ENCODE data around the gene THOP1. TPM values are rescaled to one million over a fixed set of nuclear protein-coding genes. Genes with fewer than 3 reads are reported as not detected.

The THOP1 gene
- total RNA-seq, 1 experiment from 2014 or later = 114 TPM

GRCh38 chr19:2777952-2778683 lies 7.2 kb upstream of the THOP1 start:
- TF ChIP-seq CTCF (IDR thresholded peaks at IDR 0.05; ENCODE audit: unreplicated experiment) = no peak
- Mint-ChIP-seq H3K9me3 (ENCODE audit: unreplicated experiment) (no peaks in the 10 kb centered on the region), H3K36me3 (ENCODE audit: insufficient read depth, unreplicated experiment) (peaks cover 32% of the 10 kb centered on the region), H3K4me1 (ENCODE audit: insufficient read depth, unreplicated experiment) (peaks cover 19% of the 10 kb centered on the region), H3K27ac (ENCODE audit: low read depth, unreplicated experiment) (no peak overlapping the region), H3K27me3 (ENCODE audit: insufficient read depth, unreplicated experiment) (no peaks in the 10 kb centered on the region), H3K4me3 (ENCODE audit: unreplicated experiment) (no peak overlapping the region)
- POLR2A ChIA-PET = no interaction called here
- intact Hi-C loops (cut with micrococcal nuclease) = no loop called here
- no peak for DNase-seq (ENCODE audit: unreplicated experiment)
- BruUV-seq (replicated peaks) = no TSS peak
- CTCF ChIA-PET = interaction anchor here (0.6 kb wide), 1 partner anchor 876 kb away, joined by 3 read pairs; no protein-coding TSS in a partner anchor

GRCh38 chr19:2779121-2779740 lies 6.1 kb upstream of the THOP1 start:
- no TSS peak for BruUV-seq (replicated peaks)
- intact Hi-C loops (cut with micrococcal nuclease) = no loop called here
- ChIA-PET POLR2A (interaction anchor here (0.7 kb wide), 1 partner anchor 31 kb away, joined by 3 read pairs; no protein-coding TSS in a partner anchor), CTCF (interaction anchor here (0.6 to 0.9 kb wide), 2 partner anchors 95 to 301 kb away, joined by 3 read pairs; no protein-coding TSS in a partner anchor)
- peaks cover 36% of the 10 kb centered on the region for H3K36me3 Mint-ChIP-seq (ENCODE audit: insufficient read depth, unreplicated experiment)
- H3K4me3 Mint-ChIP-seq (ENCODE audit: unreplicated experiment) = no peak overlapping the region
- no peaks in the 10 kb centered on the region for H3K27me3 Mint-ChIP-seq (ENCODE audit: insufficient read depth, unreplicated experiment)
- DNase-seq (ENCODE audit: unreplicated experiment) = no peak
- H3K9me3 Mint-ChIP-seq (ENCODE audit: unreplicated experiment) = no peaks in the 10 kb centered on the region
- no peak for TF ChIP-seq CTCF (IDR thresholded peaks at IDR 0.05; ENCODE audit: unreplicated experiment)
- H3K27ac Mint-ChIP-seq (ENCODE audit: low read depth, unreplicated experiment) = no peak overlapping the region
- peaks cover 24% of the 10 kb centered on the region for H3K4me1 Mint-ChIP-seq (ENCODE audit: insufficient read depth, unreplicated experiment)

- ChIA-PET CTCF (interaction anchor here (0.5 to 0.6 kb wide), 2 partner anchors 22 to 1068 kb away, joined by 3 read pairs; no protein-coding TSS in a partner anchor), POLR2A (no interaction called here)
- peaks cover 36% of the 10 kb centered on the region for H3K36me3 Mint-ChIP-seq (ENCODE audit: insufficient read depth, unreplicated experiment)
- no peaks in the 10 kb centered on the region for H3K27me3 Mint-ChIP-seq (ENCODE audit: insufficient read depth, unreplicated experiment)
- no peak overlapping the region for H3K4me3 Mint-ChIP-seq (ENCODE audit: unreplicated experiment)
- no peak for TF ChIP-seq CTCF (IDR thresholded peaks at IDR 0.05; ENCODE audit: unreplicated experiment)
- no peak for DNase-seq (ENCODE audit: unreplicated experiment)
- intact Hi-C loops (cut with micrococcal nuclease) = no loop called here
- no peaks in the 10 kb centered on the region for H3K9me3 Mint-ChIP-seq (ENCODE audit: unreplicated experiment)
- H3K4me1 Mint-ChIP-seq (ENCODE audit: insufficient read depth, unreplicated experiment) = peaks cover 22% of the 10 kb centered on the region
- H3K27ac Mint-ChIP-seq (ENCODE audit: low read depth, unreplicated experiment) = peak overlapping the region; percentile 20
- no TSS peak for BruUV-seq (replicated peaks)
These were observed 5.0 kb upstream of the THOP1 start for GRCh38 chr19:2780284-2780683.

GRCh38 chr19:2782329-2782935 lies 2.9 kb upstream of the THOP1 start:
- Mint-ChIP-seq H3K27me3 (ENCODE audit: insufficient read depth, unreplicated experiment) (no peaks in the 10 kb centered on the region), H3K4me3 (ENCODE audit: unreplicated experiment) (peak overlapping the region; percentile 78), H3K27ac (ENCODE audit: low read depth, unreplicated experiment) (peak overlapping the region; percentile 94), H3K4me1 (ENCODE audit: insufficient read depth, unreplicated experiment) (peaks cover 22% of the 10 kb centered on the region), H3K36me3 (ENCODE audit: insufficient read depth, unreplicated experiment) (peaks cover 34% of the 10 kb centered on the region), H3K9me3 (ENCODE audit: unreplicated experiment) (no peaks in the 10 kb centered on the region)
- BruUV-seq (replicated peaks) = TSS peak; percentile 54
- no peak for TF ChIP-seq CTCF (IDR thresholded peaks at IDR 0.05; ENCODE audit: unreplicated experiment)
- ChIA-PET POLR2A (interaction anchor here (0.6 to 1.7 kb wide), 9 partner anchors 43 to 307 kb away, joined by 3 to 6 read pairs (median 4); partner anchors contain the start of genes GADD45B, ZNF555 and ZNF57), CTCF (interaction anchor here (0.6 to 0.7 kb wide), 5 partner anchors 12 to 1435 kb away, joined by 3 read pairs; no protein-coding TSS in a partner anchor)
- intact Hi-C loops (cut with micrococcal nuclease) = no loop called here
- DNase-seq (ENCODE audit: unreplicated experiment) = peak; percentile 16

All from MCF 10A (cell line).